ENCODE results near the gene METTL25. TPM values are rescaled to one million over a fixed set of nuclear protein-coding genes. Genes with fewer than 3 reads are reported as not detected.

Gene METTL25
- polyA plus RNA-seq, 2 of the 4 experiments (the other 2 are of a cell fraction) = 3.8 to 6.3 TPM

DNA sequence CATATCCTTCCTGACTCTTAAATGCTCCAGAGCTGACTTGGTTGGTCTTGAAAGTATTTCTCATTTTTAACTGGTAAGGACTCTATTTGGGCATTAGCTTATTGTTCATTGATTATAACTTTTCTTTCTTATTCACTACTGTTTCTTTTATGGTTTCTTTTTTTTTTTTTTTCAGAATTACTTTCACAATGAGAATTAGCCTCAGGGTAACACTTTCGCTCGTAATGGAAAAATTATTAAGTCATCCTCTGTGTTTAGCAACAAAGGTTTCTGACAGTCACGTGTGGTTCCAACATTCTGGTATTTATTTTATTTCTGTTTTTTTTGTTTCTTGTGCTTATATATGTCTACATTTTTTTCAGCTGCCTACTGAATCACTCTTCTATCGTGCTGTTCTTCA is 80.0 kb downstream of the METTL25 start:
- no peak overlapping the region for H3K4me3 ChIP-seq
- ATAC-seq = no peak
- no peaks in the 10 kb centered on the region for H3K9me3 ChIP-seq
- ChIA-PET POLR2A (no interaction called here), CTCF (interaction anchor here (2.4 kb wide), 1 partner anchor 12 kb away, joined by 7 read pairs; no protein-coding TSS in a partner anchor)
- no peaks in the 10 kb centered on the region for H3K4me1 ChIP-seq
- TF ChIP-seq E2F6 (IDR thresholded peaks at IDR 0.05; ENCODE audit: borderline replicate concordance, low read depth) (no peak), TFCP2L1 (CRISPR knock-in tag; IDR thresholded peaks at IDR 0.05) (no peak), JUN (IDR thresholded peaks at IDR 0.05) (no peak), POLR2AphosphoS2 (conservative IDR thresholded peaks at IDR 0.05; ENCODE audit: low read length) (no peak), JUNB (IDR thresholded peaks at IDR 0.05) (no peak), RARB (CRISPR knock-in tag; IDR thresholded peaks at IDR 0.05) (no peak), ATOH8 (CRISPR knock-in tag; IDR thresholded peaks at IDR 0.05; ENCODE audit: low read depth) (no peak), EHMT2 (IDR thresholded peaks at IDR 0.05; ENCODE audit: low read depth) (no peak), ZSCAN20 (CRISPR knock-in tag; IDR thresholded peaks at IDR 0.05) (no peak), KDM1A (IDR thresholded peaks at IDR 0.05; ENCODE audit: low read depth) (no peak), KDM5A (IDR thresholded peaks at IDR 0.05) (no peak), RNF2 (IDR thresholded peaks at IDR 0.05; ENCODE audit: borderline replicate concordance, low read depth) (no peak), CHD2 (IDR thresholded peaks at IDR 0.05; ENCODE audit: low read length, partially characterized antibody) (no peak)
- H3K4me2 ChIP-seq = no peak overlapping the region
- WGBS (ENCODE audit: missing lambda C conversion rate) = 77% methylated on average over 4 of the region's 4 CpGs
- no peak overlapping the region for H3K27ac ChIP-seq
- no peak for DNase-seq (ENCODE audit: low read depth in 1 of 2, low spot score in 1 of 2)
- no peak for FAIRE-seq

GRCh38 chr12:82440885-82441284 is 82.6 kb downstream of the METTL25 start:
- DNase-seq (ENCODE audit: low read depth in 1 of 2, low spot score in 1 of 2) (no peak), ATAC-seq (no peak)
- CTCF ChIA-PET = no interaction called here

DNA sequence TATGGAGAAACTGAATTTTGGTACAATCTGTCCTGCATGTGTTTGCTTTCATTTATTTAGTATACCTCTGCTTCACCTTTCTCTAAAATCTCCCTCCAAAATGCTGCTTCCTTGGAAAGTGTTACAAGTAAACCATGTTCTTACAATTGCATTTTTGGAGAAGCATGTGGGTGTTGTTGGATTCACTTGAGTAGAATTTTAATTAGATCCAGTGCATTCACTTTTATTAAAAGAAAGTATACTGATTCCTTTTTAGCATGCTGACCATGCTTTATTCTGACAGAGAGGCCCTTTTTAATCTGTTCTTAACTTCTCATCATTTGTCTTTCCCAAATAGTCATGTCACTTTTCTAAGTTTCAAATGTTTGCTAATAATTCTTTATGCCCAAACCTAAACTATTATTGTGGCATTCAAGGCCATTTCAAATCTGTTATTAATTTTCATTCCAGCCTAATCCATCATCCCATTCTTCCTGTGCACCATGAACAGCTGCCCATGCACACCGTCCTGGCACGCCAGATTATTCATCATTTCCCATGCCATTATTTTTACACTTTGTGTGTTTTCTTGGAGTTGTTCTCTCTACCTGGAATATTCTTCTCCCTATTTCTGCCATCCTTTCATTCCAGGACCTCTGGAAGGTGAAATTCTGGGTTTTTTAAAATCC is 90.7 kb downstream of the METTL25 start:
- no peaks in the 10 kb centered on the region for H3K9me3 ChIP-seq
- H3K27ac ChIP-seq = no peak overlapping the region
- DNase-seq (ENCODE audit: low read depth in 1 of 2, low spot score in 1 of 2) = no peak
- FAIRE-seq = no peak
- H3K4me1 ChIP-seq = no peaks in the 10 kb centered on the region
- WGBS (ENCODE audit: missing lambda C conversion rate) = 88% methylated on average over 2 of the region's 2 CpGs
- no peak overlapping the region for H3K4me2 ChIP-seq
- POLR2A ChIA-PET = no interaction called here
- no peak overlapping the region for H3K4me3 ChIP-seq
- TF ChIP-seq RNF2 (IDR thresholded peaks at IDR 0.05; ENCODE audit: borderline replicate concordance, low read depth) (no peak), NPAS2 (CRISPR knock-in tag; IDR thresholded peaks at IDR 0.05; ENCODE audit: borderline replicate concordance) (no peak), FOXS1 (CRISPR knock-in tag; IDR thresholded peaks at IDR 0.05) (no peak), RARB (CRISPR knock-in tag; IDR thresholded peaks at IDR 0.05) (no peak), JUNB (IDR thresholded peaks at IDR 0.05) (no peak), HOXB5 (CRISPR knock-in tag; IDR thresholded peaks at IDR 0.05) (no peak), CBX8 (IDR thresholded peaks at IDR 0.05) (no peak), POLR2AphosphoS2 (conservative IDR thresholded peaks at IDR 0.05; ENCODE audit: low read length) (no peak)
- TF ChIP-seq, protein P1, sequence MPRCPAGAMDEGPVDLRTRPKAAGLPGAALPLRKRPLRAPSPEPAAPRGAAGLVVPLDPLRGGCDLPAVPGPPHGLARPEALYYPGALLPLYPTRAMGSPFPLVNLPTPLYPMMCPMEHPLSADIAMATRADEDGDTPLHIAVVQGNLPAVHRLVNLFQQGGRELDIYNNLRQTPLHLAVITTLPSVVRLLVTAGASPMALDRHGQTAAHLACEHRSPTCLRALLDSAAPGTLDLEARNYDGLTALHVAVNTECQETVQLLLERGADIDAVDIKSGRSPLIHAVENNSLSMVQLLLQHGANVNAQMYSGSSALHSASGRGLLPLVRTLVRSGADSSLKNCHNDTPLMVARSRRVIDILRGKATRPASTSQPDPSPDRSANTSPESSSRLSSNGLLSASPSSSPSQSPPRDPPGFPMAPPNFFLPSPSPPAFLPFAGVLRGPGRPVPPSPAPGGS (IDR thresholded peaks at IDR 0.05) = no peak
- ATAC-seq = no peak
- CTCF ChIA-PET = no interaction called here

More at GRCh38 chr12:82440885-82441284, 82.6 kb downstream of the METTL25 start:
- Histone ChIP-seq H3K4me1 (no peaks in the 10 kb centered on the region), H3K9me3 (no peaks in the 10 kb centered on the region), H3K4me3 (no peak overlapping the region), H3K27ac (no peak overlapping the region), H3K4me2 (no peak overlapping the region)
- TF ChIP-seq ZNF302 (CRISPR knock-in tag; IDR thresholded peaks at IDR 0.05) = no peak
- TF ChIP-seq CHD2 (IDR thresholded peaks at IDR 0.05; ENCODE audit: low read length, partially characterized antibody) = no peak
- TF ChIP-seq HDAC2 (IDR thresholded peaks at IDR 0.05) = no peak
- no peak for TF ChIP-seq RCOR1 (IDR thresholded peaks at IDR 0.05; ENCODE audit: low read depth, low read length)
- TF ChIP-seq SMC3 (IDR thresholded peaks at IDR 0.05) = no peak
- TF ChIP-seq GATA3 (IDR thresholded peaks at IDR 0.05; ENCODE audit: borderline replicate concordance) = no peak
- no peak for TF ChIP-seq HEYL (CRISPR knock-in tag; IDR thresholded peaks at IDR 0.05)
- WGBS (ENCODE audit: missing lambda C conversion rate) = 5% methylated on average over 1 of the region's 1 CpG
- no peak for FAIRE-seq
- POLR2A ChIA-PET = no interaction called here

Data from A549 (cell line).